Neural progenitor cell (in vitro differentiated cells): ENCODE results near the gene RCSD1.

Experiments
- CTCF ChIP-seq: fragments of 200-600 bp; sonication (generic); IDR thresholded peaks from 2 replicates; pipeline ENCODE4 v1.5.1; 2017; ENCODE audit warnings: antibody characterized with exemption, mild to moderate bottlenecking
- EZH2phosphoT487 ChIP-seq: fragments of 200-600 bp; sonication (generic); IDR thresholded peaks from 2 replicates; pipeline ENCODE4 v1.6.1; 2017; ENCODE audit warnings: antibody characterized with exemption

GRCh38 chr1:167645625-167646414, 15.8 kb downstream of the RCSD1 start:
- TF ChIP-seq CTCF (no peak), EZH2phosphoT487 (no peak)
